Small intestine (tissue), 7 donors: ENCODE data around the gene PLXNC1. TPM values are rescaled to one million over a fixed set of nuclear protein-coding genes. Genes with fewer than 3 reads are reported as not detected.

Experiments
- DNase-seq, 2 donors: peaks; one replicate each; pipeline versions ENCODE4 v3.0.0 to v3.0.0-alpha.2; 2013
- FAIRE-seq: peaks from 2 replicates; lab custom pipeline; 2012; peaks lifted over from hg19 to GRCh38; lab: Jason Lieb, UNC
- H3K27ac ChIP-seq, 3 donors: one replicate each; pipeline ENCODE4 v1.5.1; 2013; ENCODE audit warnings: low read length in 2 of 3, mild to moderate bottlenecking in 2 of 3, control low read depth in 1 of 3, inconsistent platforms in 1 of 3, low read depth in 1 of 3, moderate library complexity in 1 of 3
- H3K27me3 ChIP-seq, 3 donors: one replicate each; pipeline ENCODE4 v1.6.1; 2013; ENCODE audit warnings: low read length in 3 of 3, inconsistent platforms in 1 of 3; ENCODE audit not compliant: control insufficient read depth in 3 of 3, insufficient read depth in 3 of 3
- H3K36me3 ChIP-seq, 3 donors: one replicate each; pipeline ENCODE4 v1.6.1; 2013; ENCODE audit warnings: low read length in 3 of 3, inconsistent platforms in 1 of 3, low read depth in 1 of 3, mild to moderate bottlenecking in 1 of 3, moderate library complexity in 1 of 3; ENCODE audit not compliant: control insufficient read depth in 3 of 3, insufficient read depth in 2 of 3
- H3K4me1 ChIP-seq, 3 donors: one replicate each; pipeline ENCODE4 v1.6.1; 2013; ENCODE audit warnings: low read length in 2 of 3, inconsistent platforms in 1 of 3, low read depth in 1 of 3, mild to moderate bottlenecking in 1 of 3, moderate library complexity in 1 of 3; ENCODE audit not compliant: control insufficient read depth in 3 of 3, insufficient read depth in 2 of 3
- H3K4me3 ChIP-seq, 3 donors: one replicate each; pipeline ENCODE4 v1.5.1; 2013; ENCODE audit warnings: low read length in 3 of 3, control low read depth in 1 of 3, inconsistent platforms in 1 of 3, low read depth in 1 of 3, mild to moderate bottlenecking in 1 of 3, moderate library complexity in 1 of 3
- H3K9me3 ChIP-seq, 2 donors: one replicate each; pipeline ENCODE4 v1.6.1; 2013; ENCODE audit warnings: low read depth in 1 of 2, low read length in 1 of 2; ENCODE audit not compliant: control insufficient read depth in 2 of 2, insufficient read depth in 1 of 2
- WGBS, 3 donors: extraction: QIAGEN DNeasy Blood & Tissue Kit; methylation state at CpG; one replicate each; pipeline ENCODE4 v1.1.7; 2013; 5-methylcytosine and 5-hydroxymethylcytosine counted together
- polyA plus RNA-seq, 4 donors: library from polyadenylated mRNA; stranded (reverse) in 3 of 4; unstranded in 1 of 4; fragments of 200-250 nt in 3 of 4; fragments of 120-200 nt in 1 of 4; gene quantifications; one replicate each; pipeline versions ENCODE4 v1.2.1 to v1.2.3, GENCODE V29; 2013
- donor health status: healthy with polysubstance abuse.
- donor health status: control.
- donor health status: control.
- donor health status: Bipolar disorder and iron deficiency.
- donor health status: healthy.

Gene PLXNC1
- polyA plus RNA-seq, 4 donors: 0.22 to 20.5 (median 1.2) TPM

GRCh38 chr12:94167756-94168416 lies 19.5 kb downstream of the PLXNC1 start:
- Histone ChIP-seq H3K9me3 (no peaks in the 10 kb centered on the region), H3K36me3 (peaks cover 0 to 14% (median 0%) of the 10 kb centered on the region in 3 donors), H3K4me1 (peaks cover 0 to 6% (median 0%) of the 10 kb centered on the region in 3 donors), H3K27me3 (no peaks in the 10 kb centered on the region), H3K4me3 (no peak overlapping the region), H3K27ac (no peak overlapping the region)
- no peak for FAIRE-seq
- WGBS, 3 donors: 55 to 69% (median 64%) methylated on average over 9 of the region's 9 CpGs
- no peak for DNase-seq

GRCh38 chr12:94169495-94169894 lies 21.1 kb downstream of the PLXNC1 start:
- H3K27ac ChIP-seq: no peak overlapping the region
- WGBS, 3 donors: 25 to 56% (median 48%) methylated on average over 1 of the region's 1 CpG
- H3K36me3 ChIP-seq: peaks cover 0 to 14% (median 0%) of the 10 kb centered on the region in 3 donors
- H3K4me1 ChIP-seq: peaks cover 0 to 6% (median 0%) of the 10 kb centered on the region in 3 donors
- H3K9me3 ChIP-seq: no peaks in the 10 kb centered on the region
- FAIRE-seq (no peak), DNase-seq (no peak)
- H3K4me3 ChIP-seq: no peak overlapping the region
- no peaks in the 10 kb centered on the region for H3K27me3 ChIP-seq

GRCh38 chr12:94169966-94170689 lies 21.8 kb downstream of the PLXNC1 start:
- peaks cover 0 to 14% (median 0%) of the 10 kb centered on the region in 3 donors for H3K36me3 ChIP-seq
- no peak overlapping the region for H3K27ac ChIP-seq
- DNase-seq: no peak
- no peaks in the 10 kb centered on the region for H3K27me3 ChIP-seq
- no peak for FAIRE-seq
- no peak overlapping the region for H3K4me3 ChIP-seq
- 61 to 84% (median 64%) methylated on average over 6 of the region's 6 CpGs for WGBS, 3 donors
- H3K4me1 ChIP-seq: peaks cover 0 to 6% (median 0%) of the 10 kb centered on the region in 3 donors
- H3K9me3 ChIP-seq: no peaks in the 10 kb centered on the region

GRCh38 chr12:94170690-94171594 lies 22.6 kb downstream of the PLXNC1 start:
- Histone ChIP-seq H3K27ac (no peak overlapping the region), H3K27me3 (no peaks in the 10 kb centered on the region), H3K4me1 (peaks cover 0 to 6% (median 0%) of the 10 kb centered on the region in 3 donors), H3K9me3 (no peaks in the 10 kb centered on the region), H3K36me3 (peaks cover 0 to 14% (median 0%) of the 10 kb centered on the region in 3 donors), H3K4me3 (no peak overlapping the region)
- DNase-seq (no peak), FAIRE-seq (no peak)
- 81 to 95% (median 82%) methylated on average over 14 of the region's 14 CpGs for WGBS, 3 donors

GRCh38 chr12:94171595-94171930 lies 23.2 kb downstream of the PLXNC1 start:
- no peak overlapping the region for H3K4me3 ChIP-seq
- H3K4me1 ChIP-seq: peaks cover 0 to 6% (median 0%) of the 10 kb centered on the region in 3 donors
- no peak for DNase-seq
- H3K27ac ChIP-seq: no peak overlapping the region
- no peaks in the 10 kb centered on the region for H3K9me3 ChIP-seq
- H3K27me3 ChIP-seq: no peaks in the 10 kb centered on the region
- WGBS, 3 donors: 92 to 100% (median 94%) methylated on average over 5 of the region's 5 CpGs
- peaks cover 0 to 14% (median 0%) of the 10 kb centered on the region in 3 donors for H3K36me3 ChIP-seq
- FAIRE-seq: no peak

GRCh38 chr12:94172031-94172430 lies 23.7 kb downstream of the PLXNC1 start:
- H3K4me1 ChIP-seq: peaks cover 0 to 6% (median 0%) of the 10 kb centered on the region in 3 donors
- no peak overlapping the region for H3K4me3 ChIP-seq
- no peak overlapping the region for H3K27ac ChIP-seq
- peaks cover 0 to 14% (median 0%) of the 10 kb centered on the region in 3 donors for H3K36me3 ChIP-seq
- FAIRE-seq (no peak), DNase-seq (no peak)
- no peaks in the 10 kb centered on the region for H3K9me3 ChIP-seq
- H3K27me3 ChIP-seq: no peaks in the 10 kb centered on the region
- WGBS, 3 donors: 75 to 90% (median 86%) methylated on average over 5 of the region's 5 CpGs

GRCh38 chr12:94172973-94173372 lies 24.6 kb downstream of the PLXNC1 start:
- H3K36me3 ChIP-seq: peaks cover 0 to 14% (median 0%) of the 10 kb centered on the region in 3 donors
- H3K4me3 ChIP-seq: no peak overlapping the region
- peaks cover 0 to 6% (median 0%) of the 10 kb centered on the region in 3 donors for H3K4me1 ChIP-seq
- FAIRE-seq (no peak), DNase-seq (peak in 1 of 2 donors; percentile 32)
- H3K27me3 ChIP-seq: no peaks in the 10 kb centered on the region
- peaks cover 0 to under 1% of the 10 kb centered on the region in 2 donors for H3K9me3 ChIP-seq
- no peak overlapping the region for H3K27ac ChIP-seq
- 73 to 81% (median 76%) methylated on average over 9 of the region's 9 CpGs for WGBS, 3 donors
